MM.1S (cell line): ENCODE results near the gene APOBEC2.

ENCODE experiments used
- DNase-seq: peaks from one replicate; pipeline ENCODE4 v3.0.0-alpha.2; 2015
- H2AFZ ChIP-seq: fragments of 300-600 bp; sonication (generic); 2 replicates; pipeline ENCODE4 v1.6.0; 2016; ENCODE audit warnings: antibody characterized with exemption, low read length
- H3F3A ChIP-seq: fragments of 300-600 bp; sonication (generic); 2 replicates; pipeline ENCODE4 v1.6.1; 2016; ENCODE audit warnings: mild to moderate bottlenecking, antibody characterized with exemption, low read length, moderate library complexity, mixed read lengths; ENCODE audit not compliant: insufficient read depth
- H3K27ac ChIP-seq: fragments of 300-600 bp; sonication (generic); 2 replicates; pipeline ENCODE4 v1.5.1; 2016; ENCODE audit warnings: mild to moderate bottlenecking, low read length
- H3K27me3 ChIP-seq: fragments of 300-600 bp; sonication (generic); replicated peaks from 2 replicates; pipeline ENCODE4 v1.6.0; 2016; ENCODE audit warnings: low read length; ENCODE audit not compliant: insufficient read depth
- H3K36me3 ChIP-seq: fragments of 300-600 bp; sonication (generic); replicated peaks from 2 replicates; pipeline ENCODE4 v1.6.1; 2016; ENCODE audit warnings: mild to moderate bottlenecking, low read length, mixed read lengths; ENCODE audit not compliant: insufficient read depth
- H3K4me1 ChIP-seq: fragments of 300-600 bp; sonication (generic); 2 replicates; pipeline ENCODE4 v1.6.1; 2016; ENCODE audit warnings: low read length, mixed read lengths
- H3K4me2 ChIP-seq: fragments of 300-600 bp; sonication (generic); 2 replicates; pipeline ENCODE4 v1.6.0; 2016; ENCODE audit warnings: low read depth, low read length
- H3K4me3 ChIP-seq: fragments of 300-600 bp; sonication (generic); 2 replicates; pipeline ENCODE4 v1.5.1; 2016; ENCODE audit warnings: low read length, mixed read lengths
- H3K79me2 ChIP-seq: fragments of 300-600 bp; sonication (generic); 2 replicates; pipeline ENCODE4 v1.6.1; 2016; ENCODE audit warnings: mixed run types, low read length, mixed read lengths
- H3K9ac ChIP-seq: fragments of 300-600 bp; sonication (generic); 2 replicates; pipeline ENCODE4 v1.6.1; 2016; ENCODE audit warnings: low read length, mixed read lengths
- H3K9me2 ChIP-seq: fragments of 300-600 bp; sonication (generic); replicated peaks from 2 replicates; pipeline ENCODE4 v1.6.1; 2016; ENCODE audit warnings: mild to moderate bottlenecking, low read length, mixed read lengths; ENCODE audit not compliant: insufficient read depth
- H3K9me3 ChIP-seq: fragments of 300-600 bp; sonication (generic); replicated peaks from 2 replicates; pipeline ENCODE4 v1.6.1; 2016; ENCODE audit warnings: mild to moderate bottlenecking, low read length, mixed read lengths; ENCODE audit not compliant: insufficient read depth
- H4K20me1 ChIP-seq: fragments of 300-600 bp; sonication (generic); 2 replicates; pipeline ENCODE4 v1.6.1; 2016; ENCODE audit warnings: mild to moderate bottlenecking, low read length, moderate library complexity, mixed read lengths; ENCODE audit not compliant: insufficient read depth
- EZH2 ChIP-seq: fragments of 300-600 bp; sonication (generic); optimal IDR thresholded peaks from 2 replicates; pipeline ENCODE3; 2017; ENCODE audit warnings: low read depth, mild to moderate bottlenecking, antibody characterized with exemption, low read length, mixed read lengths
- EZH2phosphoT487 ChIP-seq: fragments of 300-600 bp; sonication (generic); IDR thresholded peaks from 2 replicates; pipeline ENCODE4 v1.6.1; 2018; ENCODE audit warnings: antibody characterized with exemption, low read length
- TF ChIP-seq, protein P1 (sequence below): fragments of 300-600 bp; sonication (generic); IDR thresholded peaks from 2 replicates; pipeline ENCODE4 v1.5.1; 2016; ENCODE audit warnings: antibody characterized with exemption, low read length, mixed read lengths

Gene APOBEC2

DNA sequence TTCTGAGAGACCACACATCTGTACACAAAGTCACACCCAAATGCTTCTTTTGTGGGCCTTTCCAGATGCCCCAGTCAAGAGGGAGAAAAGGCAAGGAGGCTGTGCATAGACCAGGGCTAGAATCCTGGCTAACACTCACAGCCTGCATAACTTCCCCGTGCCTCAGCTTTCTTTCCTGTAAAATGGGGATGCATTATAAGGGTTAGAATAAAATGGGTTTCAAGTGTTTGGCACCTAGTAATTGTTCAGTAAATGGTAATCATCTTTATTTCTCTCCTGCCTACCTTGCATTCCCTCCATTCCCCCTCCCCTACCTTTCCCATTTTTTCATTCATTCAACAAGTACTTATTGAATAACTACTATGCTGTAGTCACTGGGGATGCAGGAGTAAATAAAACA, 43.3 kb upstream of the APOBEC2 start:
- Histone ChIP-seq H3K79me2 (no peaks in the 10 kb centered on the region), H3K9me3 (no peaks in the 10 kb centered on the region), H3K36me3 (no peaks in the 10 kb centered on the region), H3K9me2 (no peaks in the 10 kb centered on the region), H4K20me1 (no peaks in the 10 kb centered on the region), H3F3A (no peaks in the 10 kb centered on the region), H3K27ac (no peak overlapping the region), H2AFZ (no peak overlapping the region), H3K4me2 (no peak overlapping the region), H3K9ac (no peak overlapping the region), H3K4me1 (no peaks in the 10 kb centered on the region), H3K4me3 (no peak overlapping the region), H3K27me3 (no peaks in the 10 kb centered on the region)
- DNase-seq = no peak
- TF ChIP-seq EZH2phosphoT487 (no peak), EZH2 (no peak)
- TF ChIP-seq, protein P1, sequence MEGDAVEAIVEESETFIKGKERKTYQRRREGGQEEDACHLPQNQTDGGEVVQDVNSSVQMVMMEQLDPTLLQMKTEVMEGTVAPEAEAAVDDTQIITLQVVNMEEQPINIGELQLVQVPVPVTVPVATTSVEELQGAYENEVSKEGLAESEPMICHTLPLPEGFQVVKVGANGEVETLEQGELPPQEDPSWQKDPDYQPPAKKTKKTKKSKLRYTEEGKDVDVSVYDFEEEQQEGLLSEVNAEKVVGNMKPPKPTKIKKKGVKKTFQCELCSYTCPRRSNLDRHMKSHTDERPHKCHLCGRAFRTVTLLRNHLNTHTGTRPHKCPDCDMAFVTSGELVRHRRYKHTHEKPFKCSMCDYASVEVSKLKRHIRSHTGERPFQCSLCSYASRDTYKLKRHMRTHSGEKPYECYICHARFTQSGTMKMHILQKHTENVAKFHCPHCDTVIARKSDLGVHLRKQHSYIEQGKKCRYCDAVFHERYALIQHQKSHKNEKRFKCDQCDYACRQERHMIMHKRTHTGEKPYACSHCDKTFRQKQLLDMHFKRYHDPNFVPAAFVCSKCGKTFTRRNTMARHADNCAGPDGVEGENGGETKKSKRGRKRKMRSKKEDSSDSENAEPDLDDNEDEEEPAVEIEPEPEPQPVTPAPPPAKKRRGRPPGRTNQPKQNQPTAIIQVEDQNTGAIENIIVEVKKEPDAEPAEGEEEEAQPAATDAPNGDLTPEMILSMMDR = no peak

DNA sequence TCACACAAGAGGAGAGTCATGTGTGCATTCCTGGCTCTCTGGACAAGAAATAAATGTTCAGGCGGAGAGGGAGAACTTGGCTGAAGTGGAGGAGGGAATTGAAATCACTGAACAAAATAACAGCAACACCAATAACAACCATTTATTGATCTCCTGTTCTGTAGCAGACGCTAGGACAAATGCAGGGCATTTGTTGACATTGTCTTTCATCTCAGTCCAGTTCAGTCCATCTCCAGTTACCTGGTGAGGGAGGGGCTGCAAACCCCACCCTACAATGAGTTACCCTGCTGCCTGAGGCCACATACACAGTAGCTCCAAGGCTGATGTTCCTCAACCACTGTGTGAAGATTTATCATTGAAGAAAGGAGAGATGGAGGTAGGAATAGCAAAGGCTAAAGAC, 41.3 kb upstream of the APOBEC2 start:
- H3K4me2 ChIP-seq = no peak overlapping the region
- H2AFZ ChIP-seq = no peak overlapping the region
- no peaks in the 10 kb centered on the region for H3K4me1 ChIP-seq
- no peak overlapping the region for H3K9ac ChIP-seq
- H3K9me3 ChIP-seq = no peaks in the 10 kb centered on the region
- H4K20me1 ChIP-seq = no peaks in the 10 kb centered on the region
- no peak overlapping the region for H3K27ac ChIP-seq
- H3K36me3 ChIP-seq = no peaks in the 10 kb centered on the region
- no peak overlapping the region for H3K4me3 ChIP-seq
- H3K27me3 ChIP-seq = no peaks in the 10 kb centered on the region
- TF ChIP-seq EZH2 = no peak
- TF ChIP-seq EZH2phosphoT487 = no peak
- TF ChIP-seq, protein P1 = no peak
- H3K9me2 ChIP-seq = no peaks in the 10 kb centered on the region
- H3K79me2 ChIP-seq = no peaks in the 10 kb centered on the region
- DNase-seq = no peak
- H3F3A ChIP-seq = no peaks in the 10 kb centered on the region

DNA sequence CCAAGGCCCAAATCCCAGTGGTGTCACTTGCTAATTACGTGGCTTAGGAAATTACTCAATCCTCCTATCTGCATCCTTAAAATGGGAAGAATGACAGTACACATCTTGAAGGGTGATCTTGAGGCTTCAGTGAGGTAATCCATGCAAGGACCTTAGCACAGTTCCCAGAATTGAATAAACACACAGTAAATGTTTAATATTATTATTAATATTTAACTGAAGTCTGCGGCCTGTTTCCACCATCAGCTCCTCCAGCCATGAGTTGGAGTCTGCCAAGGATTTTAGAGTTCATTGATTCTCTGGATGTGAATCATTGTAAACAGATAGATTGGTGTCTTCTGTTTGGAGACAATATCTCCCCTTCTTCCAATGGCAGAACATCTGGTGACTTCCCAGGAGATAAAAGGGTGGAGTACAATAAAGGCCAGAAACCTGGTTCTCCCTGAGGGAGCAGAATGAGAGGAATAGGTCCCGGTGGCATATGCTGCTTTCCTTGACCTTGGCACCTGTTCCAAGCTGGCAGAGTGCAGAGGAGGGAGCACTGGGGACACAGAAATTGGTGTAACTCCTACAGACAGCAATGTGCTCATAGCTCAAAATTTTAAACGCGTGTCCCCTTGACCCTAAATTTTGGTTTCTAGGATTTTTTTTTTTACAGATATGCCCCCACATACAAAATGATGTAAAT, 39.4 kb upstream of the APOBEC2 start:
- Histone ChIP-seq H3K9me3 (no peaks in the 10 kb centered on the region), H3K36me3 (no peaks in the 10 kb centered on the region), H2AFZ (no peak overlapping the region), H3K27me3 (no peaks in the 10 kb centered on the region), H3K4me2 (no peak overlapping the region), H3K9me2 (no peaks in the 10 kb centered on the region), H3F3A (no peaks in the 10 kb centered on the region), H3K9ac (no peak overlapping the region), H3K79me2 (no peaks in the 10 kb centered on the region), H3K4me1 (no peaks in the 10 kb centered on the region), H3K27ac (no peak overlapping the region), H4K20me1 (no peaks in the 10 kb centered on the region), H3K4me3 (no peak overlapping the region)
- no peak for DNase-seq
- TF ChIP-seq EZH2phosphoT487 (no peak), EZH2 (no peak)
- TF ChIP-seq, protein P1 = no peak
